K562 (cell line): Measurements from ENCODE around the gene TRERF1. TPM values are rescaled to one million over a fixed set of nuclear protein-coding genes. Genes with fewer than 3 reads are reported as not detected.
A peak's percentile ranks its signal among the peaks of the same experiment; 100 is the strongest.

Experiments used
- ARNT ChIP-seq, 2 experiments: fragments of 450-650 bp; IDR thresholded peaks; 2 replicates each; pipeline ENCODE4 v1.6.1; 2016; ENCODE audit warnings: mild to moderate bottlenecking in 1 of 2
- ASH1L ChIP-seq: fragments of 450-650 bp; IDR thresholded peaks from 2 replicates; pipeline ENCODE4 v1.6.1; 2018; ENCODE audit warnings: borderline replicate concordance, mild to moderate bottlenecking, low read depth; ENCODE audit not compliant: partially characterized antibody
- CC2D1A ChIP-seq: fragments of 450-650 bp; IDR thresholded peaks from 2 replicates; pipeline ENCODE4 v1.6.1; 2017; ENCODE audit warnings: mild to moderate bottlenecking
- ELF4 ChIP-seq: fragments of 450-650 bp; formaldehyde crosslinking; IDR thresholded peaks from 2 replicates; pipeline ENCODE4 v1.4.0; 2022; ENCODE audit warnings: missing genetic modification characterization
- HOXB6 ChIP-seq: fragments of 250-450 bp; sonication (Bioruptor Pico); IDR thresholded peaks from 2 replicates; pipeline ENCODE4 v1.5.1; 2022; ENCODE audit warnings: mild to moderate bottlenecking, borderline replicate concordance
- ILF3 ChIP-seq: fragments of 450-650 bp; IDR thresholded peaks from 2 replicates; pipeline ENCODE4 v1.6.1; 2018; ENCODE audit warnings: antibody characterized with exemption, mild to moderate bottlenecking, moderate library complexity, borderline replicate concordance
- JUND ChIP-seq, 2 experiments: IDR thresholded peaks; 2 replicates in 1 of 2; 3 replicates in 1 of 2; pipeline ENCODE4 v1.6.1; 2011; ENCODE audit warnings: borderline replicate concordance in 2 of 2, low read depth in 2 of 2, low read length in 2 of 2, improper control_type of control experiment in 1 of 2, missing biosample characterization in 1 of 2, missing genetic modification characterization in 1 of 2, missing genetic modification reagents in 1 of 2
- MITF ChIP-seq: IDR thresholded peaks from 2 replicates; pipeline ENCODE4 v1.6.1; 2014; ENCODE audit warnings: antibody characterized with exemption
- SMARCA4 ChIP-seq: fragments of 450-650 bp; IDR thresholded peaks from 2 replicates; pipeline ENCODE4 v1.6.1; 2016
- ZFX ChIP-seq: sonication (generic); formaldehyde crosslinking; IDR thresholded peaks from 2 replicates; pipeline ENCODE4 v1.8.0; 2022; ENCODE audit warnings: mild to moderate bottlenecking, missing genetic modification reagents, moderate library complexity
- ZNF778 ChIP-seq: fragments of 450-650 bp; formaldehyde crosslinking; IDR thresholded peaks from 2 replicates; pipeline ENCODE4 v1.4.0; 2020; ENCODE audit warnings: mild to moderate bottlenecking, moderate library complexity
- polyA plus RNA-seq, 8 experiments: library from polyadenylated mRNA; depleted of rRNA in 4 of 8; stranded (reverse) in 5 of 8; unstranded in 3 of 8; fragments of >200 nt; fragmentation: Nextera tagmentation in 2 of 8; fragmentation: Illumina TruSeq in 1 of 8; extraction: Ambion mirVana in 2 of 8; extraction: Trizol in 1 of 8; gene quantifications; 2 replicates each; pipeline versions ENCODE4 v1.2.1 to v1.2.3, GENCODE V29; 2011 to 2014; ENCODE audit warnings: inconsistent platforms in 1 of 8, missing spikeins in 1 of 8
- total RNA-seq, 7 experiments: library from RNA; depleted of rRNA in 6 of 7; stranded (reverse); fragments of >200 nt in 6 of 7; fragmentation: Illumina TruSeq in 2 of 7; extraction: Trizol in 2 of 7; gene quantifications; 2 replicates each; pipeline versions ENCODE4 v1.2.1 to v1.2.3, GENCODE V29; 2011 to 2021; ENCODE audit warnings: low replicate concordance in 1 of 7
- TF ChIP-seq, protein P1 (sequence below): sonication (generic); formaldehyde crosslinking; IDR thresholded peaks from 2 replicates; pipeline ENCODE4 v1.8.1; 2023; ENCODE audit warnings: mild to moderate bottlenecking, missing genetic modification reagents, moderate library complexity
- TF ChIP-seq, protein P2 (sequence below): fragments of 250-450 bp; sonication (Bioruptor Pico); IDR thresholded peaks from 2 replicates; pipeline ENCODE4 v1.5.1; 2021; ENCODE audit warnings: mild to moderate bottlenecking
- TF ChIP-seq, protein P3 (sequence below): sonication (generic); formaldehyde crosslinking; IDR thresholded peaks from 2 replicates; pipeline ENCODE4 v1.8.0; 2022; ENCODE audit warnings: mild to moderate bottlenecking, missing genetic modification reagents, borderline replicate concordance
- TF ChIP-seq, protein P4 (sequence below): fragments of 450-650 bp; IDR thresholded peaks from 2 replicates; pipeline ENCODE4 v1.6.1; 2016; ENCODE audit warnings: antibody characterized with exemption
- TF ChIP-seq, protein P5 (sequence below): sonication (generic); formaldehyde crosslinking; IDR thresholded peaks from 2 replicates; pipeline ENCODE4 v1.8.1; 2023; ENCODE audit warnings: mild to moderate bottlenecking, missing genetic modification reagents

The TRERF1 gene
- total and polyA plus RNA-seq, 9 of the 15 experiments (the other 6 are each of a cell fraction or from before 2014, with no cell fraction given), result 0.04 to 0.20 (median 0.07) TPM; not detected in 3

GRCh38 chr6:42217519-42218367, 234.0 kb downstream of the TRERF1 start, which contains the start of gene MRPS10 (continued):
- TF ChIP-seq, protein P1, sequence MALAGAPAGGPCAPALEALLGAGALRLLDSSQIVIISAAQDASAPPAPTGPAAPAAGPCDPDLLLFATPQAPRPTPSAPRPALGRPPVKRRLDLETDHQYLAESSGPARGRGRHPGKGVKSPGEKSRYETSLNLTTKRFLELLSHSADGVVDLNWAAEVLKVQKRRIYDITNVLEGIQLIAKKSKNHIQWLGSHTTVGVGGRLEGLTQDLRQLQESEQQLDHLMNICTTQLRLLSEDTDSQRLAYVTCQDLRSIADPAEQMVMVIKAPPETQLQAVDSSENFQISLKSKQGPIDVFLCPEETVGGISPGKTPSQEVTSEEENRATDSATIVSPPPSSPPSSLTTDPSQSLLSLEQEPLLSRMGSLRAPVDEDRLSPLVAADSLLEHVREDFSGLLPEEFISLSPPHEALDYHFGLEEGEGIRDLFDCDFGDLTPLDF (CRISPR knock-in tag), result peak; percentile 22; the same call in 1 of the 2 replicates
- TF ChIP-seq, protein P2, sequence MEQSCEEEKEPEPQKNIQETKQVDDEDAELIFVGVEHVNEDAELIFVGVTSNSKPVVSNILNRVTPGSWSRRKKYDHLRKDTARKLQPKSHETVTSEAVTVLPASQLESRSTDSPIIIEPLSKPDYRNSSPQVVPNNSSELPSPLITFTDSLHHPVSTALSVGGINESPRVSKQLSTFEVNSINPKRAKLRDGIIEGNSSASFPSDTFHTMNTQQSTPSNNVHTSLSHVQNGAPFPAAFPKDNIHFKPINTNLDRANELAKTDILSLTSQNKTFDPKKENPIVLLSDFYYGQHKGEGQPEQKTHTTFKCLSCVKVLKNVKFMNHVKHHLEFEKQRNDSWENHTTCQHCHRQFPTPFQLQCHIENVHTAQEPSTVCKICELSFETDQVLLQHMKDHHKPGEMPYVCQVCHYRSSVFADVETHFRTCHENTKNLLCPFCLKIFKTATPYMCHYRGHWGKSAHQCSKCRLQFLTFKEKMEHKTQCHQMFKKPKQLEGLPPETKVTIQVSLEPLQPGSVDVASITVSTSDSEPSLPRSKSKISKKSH (CRISPR knock-in tag), result no peak
- TF ChIP-seq MITF, result peak; percentile 29; the same call in 1 of the 2 replicates
- peak; percentile 77 for TF ChIP-seq JUND (IDR thresholded peaks at IDR 0.05; ENCODE audit: borderline replicate concordance, low read depth, low read length)
- TF ChIP-seq JUND (tag; IDR thresholded peaks at IDR 0.05; ENCODE audit: borderline replicate concordance, low read depth, low read length), result peak; percentile 18; the same call in 2 of the 3 replicates
- TF ChIP-seq ILF3, result no peak
- peak; percentile 37 to 47; a peak in 2 of 4 replicates for TF ChIP-seq ARNT (IDR thresholded peaks at IDR 0.05)
- 0 out of 2 replicates have a peak, but pooled peaks have one; percentile 32 for TF ChIP-seq CC2D1A
- TF ChIP-seq, protein P3, sequence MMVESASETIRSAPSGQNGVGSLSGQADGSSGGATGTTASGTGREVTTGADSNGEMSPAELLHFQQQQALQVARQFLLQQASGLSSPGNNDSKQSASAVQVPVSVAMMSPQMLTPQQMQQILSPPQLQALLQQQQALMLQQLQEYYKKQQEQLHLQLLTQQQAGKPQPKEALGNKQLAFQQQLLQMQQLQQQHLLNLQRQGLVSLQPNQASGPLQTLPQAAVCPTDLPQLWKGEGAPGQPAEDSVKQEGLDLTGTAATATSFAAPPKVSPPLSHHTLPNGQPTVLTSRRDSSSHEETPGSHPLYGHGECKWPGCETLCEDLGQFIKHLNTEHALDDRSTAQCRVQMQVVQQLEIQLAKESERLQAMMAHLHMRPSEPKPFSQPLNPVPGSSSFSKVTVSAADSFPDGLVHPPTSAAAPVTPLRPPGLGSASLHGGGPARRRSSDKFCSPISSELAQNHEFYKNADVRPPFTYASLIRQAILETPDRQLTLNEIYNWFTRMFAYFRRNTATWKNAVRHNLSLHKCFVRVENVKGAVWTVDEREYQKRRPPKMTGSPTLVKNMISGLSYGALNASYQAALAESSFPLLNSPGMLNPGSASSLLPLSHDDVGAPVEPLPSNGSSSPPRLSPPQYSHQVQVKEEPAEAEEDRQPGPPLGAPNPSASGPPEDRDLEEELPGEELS (CRISPR knock-in tag), result peak; percentile 18; the same call in 1 of the 2 replicates
- TF ChIP-seq ELF4, result no peak
- TF ChIP-seq ZNF778 (CRISPR knock-in tag), result no peak
- TF ChIP-seq, protein P4, sequence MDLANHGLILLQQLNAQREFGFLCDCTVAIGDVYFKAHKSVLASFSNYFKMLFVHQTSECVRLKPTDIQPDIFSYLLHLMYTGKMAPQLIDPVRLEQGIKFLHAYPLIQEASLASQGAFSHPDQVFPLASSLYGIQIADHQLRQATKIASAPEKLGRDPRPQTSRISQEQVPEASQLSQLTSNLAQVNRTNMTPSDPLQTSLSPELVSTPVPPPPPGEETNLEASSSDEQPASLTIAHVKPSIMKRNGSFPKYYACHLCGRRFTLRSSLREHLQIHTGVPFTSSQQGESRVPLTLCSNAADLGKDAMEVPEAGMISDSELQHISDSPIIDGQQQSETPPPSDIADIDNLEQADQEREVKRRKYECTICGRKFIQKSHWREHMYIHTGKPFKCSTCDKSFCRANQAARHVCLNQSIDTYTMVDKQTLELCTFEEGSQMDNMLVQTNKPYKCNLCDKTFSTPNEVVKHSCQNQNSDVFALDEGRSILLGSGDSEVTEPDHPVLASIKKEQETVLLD, result no peak; the same call in none of the 2 replicates
- TF ChIP-seq ZFX (CRISPR knock-in tag), result peak; percentile 43; the same call in 1 of the 2 replicates
- TF ChIP-seq ASH1L, result peak; percentile 46
- TF ChIP-seq SMARCA4, result peak; percentile 10; the same call in 1 of the 2 replicates
- TF ChIP-seq, protein P5, sequence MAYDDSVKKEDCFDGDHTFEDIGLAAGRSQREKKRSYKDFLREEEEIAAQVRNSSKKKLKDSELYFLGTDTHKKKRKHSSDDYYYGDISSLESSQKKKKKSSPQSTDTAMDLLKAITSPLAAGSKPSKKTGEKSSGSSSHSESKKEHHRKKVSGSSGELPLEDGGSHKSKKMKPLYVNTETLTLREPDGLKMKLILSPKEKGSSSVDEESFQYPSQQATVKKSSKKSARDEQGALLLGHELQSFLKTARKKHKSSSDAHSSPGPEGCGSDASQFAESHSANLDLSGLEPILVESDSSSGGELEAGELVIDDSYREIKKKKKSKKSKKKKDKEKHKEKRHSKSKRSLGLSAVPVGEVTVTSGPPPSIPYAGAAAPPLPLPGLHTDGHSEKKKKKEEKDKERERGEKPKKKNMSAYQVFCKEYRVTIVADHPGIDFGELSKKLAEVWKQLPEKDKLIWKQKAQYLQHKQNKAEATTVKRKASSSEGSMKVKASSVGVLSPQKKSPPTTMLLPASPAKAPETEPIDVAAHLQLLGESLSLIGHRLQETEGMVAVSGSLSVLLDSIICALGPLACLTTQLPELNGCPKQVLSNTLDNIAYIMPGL (CRISPR knock-in tag), result no peak
- no peak for TF ChIP-seq HOXB6 (CRISPR knock-in tag)
